WTC11 (cell line): Measurements from ENCODE around the gene SLC16A8. TPM values are rescaled to one million over a fixed set of nuclear protein-coding genes. Genes with fewer than 3 reads are reported as not detected.

Source experiments
- ATAC-seq: fragments of 200-7000 bp; cut with Tn5 transposase; 2 replicates; pipeline ENCODE4 v1.10.0; 2021; ENCODE audit warnings: mild to moderate bottlenecking, moderate library complexity
- CTCF ChIA-PET: fragments of 300-600 bp; sonication (Branson Sonifier 250); formaldehyde crosslinking; loops from one replicate; lab custom pipeline; 2021; ENCODE audit warnings: antibody characterized with exemption; lab: Charles Lee
- POLR2A ChIA-PET: fragments of 350-600 bp; sonication (Branson Sonifier 250); formaldehyde crosslinking; loops from one replicate; lab custom pipeline; 2021; ENCODE audit warnings: antibody characterized with exemption; lab: Charles Lee
- DNase-seq: peaks from one replicate; pipeline ENCODE4 v3.0.0; 2021; ENCODE audit warnings: low spot score
- H3K27ac Mint-ChIP-seq: 2 replicates; pipeline ENCODE4 v1.8.0; 2021; ENCODE audit warnings: mixed read lengths
- H3K27me3 Mint-ChIP-seq: 2 replicates; pipeline ENCODE4 v1.8.0; 2021; ENCODE audit warnings: low read depth, mild to moderate bottlenecking, moderate library complexity, mixed read lengths
- H3K36me3 Mint-ChIP-seq: 2 replicates; pipeline ENCODE4 v1.8.0; 2021; ENCODE audit warnings: mixed read lengths
- H3K4me1 Mint-ChIP-seq: 2 replicates; pipeline ENCODE4 v1.8.0; 2022; ENCODE audit warnings: mixed read lengths
- H3K4me3 Mint-ChIP-seq: 2 replicates; pipeline ENCODE4 v1.8.0; 2021; ENCODE audit warnings: mild to moderate bottlenecking, moderate library complexity, mixed read lengths
- H3K9me3 Mint-ChIP-seq: 2 replicates; pipeline ENCODE4 v1.8.0; 2021; ENCODE audit warnings: mixed read lengths
- ATF6 ChIP-seq: sonication (generic); formaldehyde crosslinking; IDR thresholded peaks from 2 replicates; pipeline ENCODE4 v1.8.1; 2023; ENCODE audit warnings: mild to moderate bottlenecking, missing genetic modification reagents
- CTCF ChIP-seq: fragments of 200-600 bp; IDR thresholded peaks from 2 replicates; pipeline ENCODE4 v1.8.0; 2022; ENCODE audit warnings: antibody characterized with exemption
- EMX1 ChIP-seq: fragments of 250-450 bp; sonication (Bioruptor Pico); IDR thresholded peaks from 2 replicates; pipeline ENCODE4 v1.8.0; 2021; ENCODE audit warnings: mild to moderate bottlenecking
- JAZF1 ChIP-seq: fragments of 250-450 bp; sonication (Bioruptor Pico); IDR thresholded peaks from 2 replicates; pipeline ENCODE4 v1.9.0; 2021; ENCODE audit warnings: moderate library complexity, mild to moderate bottlenecking, inconsistent platforms
- MAX ChIP-seq: sonication (generic); formaldehyde crosslinking; IDR thresholded peaks from 2 replicates; pipeline ENCODE4 v1.8.0; 2022; ENCODE audit warnings: mild to moderate bottlenecking, missing genetic modification reagents
- NFATC4 ChIP-seq: fragments of 250-450 bp; sonication (Bioruptor Pico); IDR thresholded peaks from 2 replicates; pipeline ENCODE4 v1.9.0; 2021; ENCODE audit warnings: mild to moderate bottlenecking
- NFE2L1 ChIP-seq: sonication (generic); formaldehyde crosslinking; IDR thresholded peaks from 2 replicates; pipeline ENCODE4 v1.8.1; 2023; ENCODE audit warnings: missing genetic modification reagents
- NR3C1 ChIP-seq: sonication (generic); formaldehyde crosslinking; conservative IDR thresholded peaks from 2 replicates; pipeline ENCODE4 v1.8.1; 2023; ENCODE audit warnings: low read depth, mild to moderate bottlenecking, missing genetic modification reagents
- OVOL2 ChIP-seq: fragments of 250-450 bp; sonication (Bioruptor Pico); IDR thresholded peaks from 2 replicates; pipeline ENCODE4 v1.9.0; 2021; ENCODE audit warnings: mild to moderate bottlenecking, borderline replicate concordance
- SMAD4 ChIP-seq: sonication (generic); formaldehyde crosslinking; IDR thresholded peaks from 2 replicates; pipeline ENCODE4 v1.8.0; 2022; ENCODE audit warnings: mild to moderate bottlenecking, missing genetic modification reagents
- STAT6 ChIP-seq: sonication (generic); formaldehyde crosslinking; conservative IDR thresholded peaks from 2 replicates; pipeline ENCODE4 v1.8.1; 2023; ENCODE audit warnings: mild to moderate bottlenecking, low read depth, missing genetic modification reagents, moderate library complexity
- USF2 ChIP-seq: sonication (generic); formaldehyde crosslinking; IDR thresholded peaks from 2 replicates; pipeline ENCODE4 v1.8.1; 2023; ENCODE audit warnings: mild to moderate bottlenecking, missing genetic modification reagents, moderate library complexity
- ZBTB21 ChIP-seq: sonication (generic); formaldehyde crosslinking; IDR thresholded peaks from 2 replicates; pipeline ENCODE4 v1.8.1; 2023; ENCODE audit warnings: mild to moderate bottlenecking, missing genetic modification reagents, borderline replicate concordance
- ZBTB43 ChIP-seq: sonication (generic); formaldehyde crosslinking; IDR thresholded peaks from 2 replicates; pipeline ENCODE4 v1.8.1; 2023; ENCODE audit warnings: mild to moderate bottlenecking, missing genetic modification reagents
- ZNF219 ChIP-seq: sonication (generic); formaldehyde crosslinking; IDR thresholded peaks from 2 replicates; pipeline ENCODE4 v1.8.0; 2023; ENCODE audit warnings: missing genetic modification reagents, mild to moderate bottlenecking, borderline replicate concordance
- ZNF317 ChIP-seq: sonication (generic); formaldehyde crosslinking; IDR thresholded peaks from 2 replicates; pipeline ENCODE4 v1.8.1; 2023; ENCODE audit warnings: low read depth, mild to moderate bottlenecking, moderate library complexity, missing genetic modification reagents, borderline replicate concordance
- ZNF416 ChIP-seq: fragments of 250-450 bp; sonication (Bioruptor Pico); IDR thresholded peaks from 2 replicates; pipeline ENCODE4 v1.9.0; 2021; ENCODE audit warnings: mild to moderate bottlenecking, inconsistent platforms
- ZNF671 ChIP-seq: fragments of 250-450 bp; sonication (Bioruptor Pico); IDR thresholded peaks from 2 replicates; pipeline ENCODE4 v1.8.0; 2021; ENCODE audit warnings: mild to moderate bottlenecking
- total RNA-seq: library from RNA; stranded (reverse); gene quantifications from 3 replicates; pipeline ENCODE4 v1.2.3, GENCODE V29; 2021

SLC16A8 gene
- total RNA-seq, 1 experiment from 2014 or later: 0.57 TPM

- no peak for TF ChIP-seq ZBTB21 (CRISPR knock-in tag)
Observed at GRCh38 chr22:38049812-38050619, 34.0 kb downstream of the SLC16A8 start (continued).

- Mint-ChIP-seq H3K27me3 (no peaks in the 10 kb centered on the region; the same call in 1 of the 2 replicates), H3K36me3 (no peaks in the 10 kb centered on the region), H3K27ac (no peak overlapping the region; the same call in 1 of the 2 replicates), H3K4me1 (no peaks in the 10 kb centered on the region), H3K4me3 (no peak overlapping the region), H3K9me3 (no peaks in the 10 kb centered on the region)
- no peak for ATAC-seq
- TF ChIP-seq JAZF1 (CRISPR knock-in tag) (no peak), NFE2L1 (CRISPR knock-in tag) (no peak), EMX1 (CRISPR knock-in tag) (no peak), ZNF416 (CRISPR knock-in tag) (no peak), CTCF (no peak)
- DNase-seq: no peak
- CTCF ChIA-PET: interaction anchor here (0.6 to 1.9 kb wide), 4 partner anchors 16 to 95 kb away, joined by 3 to 6 read pairs (median 4); no protein-coding TSS in a partner anchor
- POLR2A ChIA-PET: no interaction called here
Observed at GRCh38 chr22:38046070-38046748, 37.8 kb downstream of the SLC16A8 start.

- ATAC-seq: no peak
- ChIA-PET POLR2A (no interaction called here), CTCF (interaction anchor here (0.6 to 1.2 kb wide), 7 partner anchors 9 to 97 kb away, joined by 3 to 9 read pairs (median 4); no protein-coding TSS in a partner anchor)
- DNase-seq: no peak
- Mint-ChIP-seq H3K27me3 (no peaks in the 10 kb centered on the region; the same call in 1 of the 2 replicates), H3K4me1 (no peaks in the 10 kb centered on the region), H3K27ac (no peak overlapping the region), H3K36me3 (no peaks in the 10 kb centered on the region), H3K9me3 (no peaks in the 10 kb centered on the region), H3K4me3 (no peak overlapping the region)
- TF ChIP-seq ATF6 (CRISPR knock-in tag): no peak
- TF ChIP-seq ZBTB43 (CRISPR knock-in tag): no peak
- TF ChIP-seq ZNF219: no peak
- TF ChIP-seq MAX: no peak
- no peak for TF ChIP-seq SMAD4
- TF ChIP-seq STAT6 (CRISPR knock-in tag): no peak
- no peak for TF ChIP-seq USF2
- TF ChIP-seq OVOL2: no peak
- no peak for TF ChIP-seq NFATC4 (CRISPR knock-in tag)
- no peak for TF ChIP-seq ZNF317 (CRISPR knock-in tag)
- no peak for TF ChIP-seq ZNF671
- no peak for TF ChIP-seq NR3C1 (CRISPR knock-in tag)
Observed at GRCh38 chr22:38043151-38044039, 40.6 kb downstream of the SLC16A8 start.
